Measurements from ENCODE around the gene SFXN4. TPM values are rescaled to one million over a fixed set of nuclear protein-coding genes. Genes with fewer than 3 reads are reported as not detected.

SFXN4 gene
- total and polyA plus RNA-seq, 7 donors, result 14.8 to 48.3 (median 19.7) TPM

- no peak for DNase-seq
- Histone ChIP-seq H3K4me3 (peak overlapping the region in 3 of 4 donors; percentile 58 to 95 (median 86)), H3K9me3 (no peaks in the 10 kb centered on the region), H3K27me3 (no peaks in the 10 kb centered on the region), H3K4me1 (peaks cover 0 to 18% (median 14%) of the 10 kb centered on the region in 4 donors), H3K27ac (peak overlapping the region in 2 of 4 donors; percentile 87 to 90), H3K36me3 (peaks cover 0 to 27% (median 14%) of the 10 kb centered on the region in 4 donors)
- TF ChIP-seq POLR2A (IDR thresholded peaks at IDR 0.05), result no peak
- TF ChIP-seq POLR2AphosphoS5 (IDR thresholded peaks at IDR 0.05), result no peak
- TF ChIP-seq EP300 (IDR thresholded peaks at IDR 0.05), result no peak
- TF ChIP-seq CTCF (IDR thresholded peaks at IDR 0.05), result no peak
- WGBS, 2 donors, result 89 to 91% methylated on average over 12 of the region's 12 CpGs
- intact Hi-C loops (cut with DNase I), result loop anchor here (5.0 kb wide), 1 partner anchor 57 kb away; no protein-coding TSS in a partner anchor
Observed at GRCh38 chr10:119105155-119105554, 60.4 kb downstream of the SFXN4 start.

DNA sequence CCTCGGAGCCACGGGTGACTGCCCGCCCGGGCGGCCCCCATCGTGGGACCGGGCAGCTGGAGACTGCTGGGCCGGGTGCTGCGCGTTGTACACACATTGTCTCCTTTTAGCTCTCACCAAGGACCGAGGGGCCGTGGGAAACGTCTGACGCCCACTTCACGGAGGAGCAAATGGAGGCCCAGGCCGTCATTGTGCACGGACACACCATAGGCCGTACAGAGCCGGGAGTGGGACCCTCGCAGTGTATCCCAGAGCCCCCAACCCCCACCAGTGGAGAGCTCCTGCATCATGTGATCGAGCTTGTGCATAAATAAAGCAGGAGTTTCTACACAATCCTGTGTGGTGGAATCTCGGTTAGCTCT is 60.9 kb downstream of the SFXN4 start:
- peak; percentile 69 for DNase-seq
- Histone ChIP-seq H3K4me1 (peaks cover 0 to 18% (median 14%) of the 10 kb centered on the region in 4 donors), H3K27me3 (no peaks in the 10 kb centered on the region), H3K9me3 (no peaks in the 10 kb centered on the region), H3K36me3 (peaks cover 0 to 22% (median 12%) of the 10 kb centered on the region in 4 donors), H3K4me3 (peak overlapping the region; percentile 58 to 95 (median 90)), H3K27ac (peak overlapping the region; percentile 76 to 94 (median 88))
- WGBS, 2 donors, result 1 to 2% methylated on average over 22 of the region's 22 CpGs
- intact Hi-C loops (cut with DNase I), result loop anchor here (1.0 to 5.0 kb wide), 2 partner anchors 24 to 58 kb away; partner anchors contain the start of gene EIF3A
- TF ChIP-seq POLR2A (IDR thresholded peaks at IDR 0.05), result no peak

GRCh38 chr10:119103903-119104653 is 61.4 kb downstream of the SFXN4 start, which contains the start of gene DENND10:
Gene DENND10 (plus strand): TSS chr10:119104113. CDS start chr10:119104143, 30 bp downstream.
- Histone ChIP-seq H3K36me3 (peaks cover 0 to 16% (median 10%) of the 10 kb centered on the region in 4 donors), H3K4me3 (peak within 1 kb of the TSS; percentile 58 to 95 (median 90)), H3K27me3 (no peaks in the 10 kb centered on the region), H3K9me3 (no peaks in the 10 kb centered on the region), H3K4me1 (peaks cover 0 to 18% (median 14%) of the 10 kb centered on the region in 4 donors), H3K27ac (peak within 1 kb of the TSS; percentile 76 to 94 (median 88))
- TF ChIP-seq POLR2A (IDR thresholded peaks at IDR 0.05) (peak; percentile 68 to 81), EP300 (IDR thresholded peaks at IDR 0.05) (no peak), CTCF (IDR thresholded peaks at IDR 0.05) (no peak), POLR2AphosphoS5 (IDR thresholded peaks at IDR 0.05) (peak; percentile 86 to 96 (median 95))
- DNase-seq, result peak; percentile 94
- intact Hi-C loops (cut with DNase I), result loop anchor here (1.0 kb wide), 1 partner anchor 24 kb away; the partner anchor contains the start of gene EIF3A
- 1% methylated on average over 91 of the region's 91 CpGs for WGBS, 2 donors

DNA sequence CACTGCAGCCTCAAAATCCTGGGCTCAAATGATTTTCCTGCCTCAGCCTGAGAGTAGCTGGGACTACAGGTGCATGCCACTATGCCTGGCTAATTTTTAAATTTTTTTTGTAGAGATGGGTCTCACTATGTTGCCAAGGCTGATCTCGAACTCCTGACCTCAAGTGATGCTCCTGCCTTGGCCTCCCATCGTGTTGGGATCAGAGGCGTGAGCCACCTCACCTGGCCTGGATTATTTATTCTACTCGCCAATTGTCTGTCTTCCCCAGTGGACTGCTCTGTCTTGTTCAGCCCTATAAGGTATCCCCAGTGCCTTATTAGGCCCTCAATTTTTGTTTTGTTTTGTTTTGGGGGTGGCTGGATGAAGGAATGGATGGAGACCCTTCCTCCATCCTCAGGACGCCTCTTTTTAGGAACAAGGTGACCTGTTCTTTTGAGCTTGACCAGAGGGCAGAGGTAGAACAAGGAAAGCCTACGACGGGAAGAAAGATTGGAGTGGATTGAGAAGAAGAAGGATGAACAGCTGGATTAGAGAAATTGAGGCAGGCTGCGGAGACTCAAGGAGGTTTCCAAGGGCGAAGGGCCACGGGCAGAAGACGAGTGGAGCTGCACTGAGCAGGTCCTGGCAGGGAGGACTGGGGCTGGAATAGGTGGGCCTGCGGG is 62.1 kb downstream of the SFXN4 start:
- Histone ChIP-seq H3K27me3 (no peaks in the 10 kb centered on the region), H3K36me3 (peaks cover 0 to 9% (median 4%) of the 10 kb centered on the region in 4 donors), H3K4me3 (peak overlapping the region in 3 of 4 donors; percentile 86 to 95 (median 93)), H3K27ac (peak overlapping the region; percentile 76 to 94 (median 88)), H3K9me3 (no peaks in the 10 kb centered on the region), H3K4me1 (peaks cover 0 to 18% (median 14%) of the 10 kb centered on the region in 4 donors)
- WGBS, 2 donors, result 56 to 66% methylated on average over 12 of the region's 12 CpGs
- no peak for TF ChIP-seq CTCF (IDR thresholded peaks at IDR 0.05)
- no peak for TF ChIP-seq EP300 (IDR thresholded peaks at IDR 0.05)
- TF ChIP-seq POLR2A (IDR thresholded peaks at IDR 0.05), result no peak
- no peak for TF ChIP-seq POLR2AphosphoS5 (IDR thresholded peaks at IDR 0.05)
- intact Hi-C loops (cut with DNase I), result no loop called here
- DNase-seq, result peak; percentile 53
